GM12875 (cell line): Measurements from ENCODE around the gene ANXA4.
A peak's percentile ranks its signal among the peaks of the same experiment; 100 is the strongest.

ENCODE experiments used
- H3K4me3 ChIP-seq: one replicate; pipeline ENCODE4 v1.5.1; 2011; ENCODE audit warnings: low read depth, low read length, control low read depth
- CTCF ChIP-seq: IDR thresholded peaks from 2 replicates; pipeline ENCODE4 v1.5.1; 2011; ENCODE audit warnings: low read depth, mild to moderate bottlenecking, control low read depth, inconsistent platforms, low read length, moderate library complexity, borderline replicate concordance; ENCODE audit not compliant: insufficient read depth

The ANXA4 gene

GRCh38 chr2:69741229-69741574 lies 732 bp upstream of the ANXA4 start:
- H3K4me3 ChIP-seq: peak overlapping the region; percentile 84
- no peak for TF ChIP-seq CTCF

GRCh38 chr2:69742322-69742952 lies 503 bp downstream of the ANXA4 start:
- no peak for TF ChIP-seq CTCF
- peak overlapping the region; percentile 84 for H3K4me3 ChIP-seq

DNA sequence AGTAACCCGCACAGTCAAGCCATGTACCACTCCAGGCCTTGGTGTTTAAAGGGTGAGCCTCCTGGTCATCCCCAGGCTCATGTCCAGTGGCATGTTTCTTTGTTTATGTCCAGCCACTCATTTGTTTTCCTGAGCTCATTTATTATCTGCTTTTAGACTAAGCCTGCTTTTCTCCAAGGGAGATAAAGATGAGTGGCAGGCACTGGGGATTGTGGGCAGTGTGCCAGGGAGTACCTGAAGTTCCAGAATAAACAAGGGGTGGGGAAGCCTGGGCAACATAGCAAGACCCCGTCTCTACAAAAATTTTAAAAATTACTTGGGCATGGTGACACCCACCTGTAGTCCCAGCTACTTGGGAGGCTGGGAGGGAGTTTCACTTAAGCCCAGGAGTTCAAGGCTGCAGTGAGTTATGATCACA lies 1.9 kb downstream of the ANXA4 start:
- TF ChIP-seq CTCF: no peak
- no peak overlapping the region for H3K4me3 ChIP-seq

GRCh38 chr2:69744456-69744855 lies 2.5 kb downstream of the ANXA4 start:
- no peak for TF ChIP-seq CTCF
- no peak overlapping the region for H3K4me3 ChIP-seq

DNA sequence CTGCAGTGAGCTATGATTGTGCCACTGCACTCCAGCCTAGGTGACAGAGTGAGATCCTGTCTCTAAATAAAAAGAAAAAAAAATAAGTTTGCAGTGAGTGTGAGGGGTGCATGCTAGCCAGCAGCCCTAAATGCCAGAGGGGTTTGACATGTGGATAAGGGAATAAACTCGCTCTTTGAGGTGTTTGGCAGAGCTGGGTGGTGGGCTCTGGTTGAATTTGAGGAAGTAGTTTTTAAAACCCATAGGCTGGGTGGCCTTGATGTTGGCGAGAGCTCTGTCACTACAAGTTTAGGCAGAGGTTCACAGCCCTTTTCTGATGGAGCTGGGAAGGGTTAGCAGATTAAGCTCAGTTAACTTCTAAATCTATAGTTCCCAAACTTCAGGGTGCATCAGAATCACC lies 3.1 kb downstream of the ANXA4 start:
- TF ChIP-seq CTCF: no peak
- no peak overlapping the region for H3K4me3 ChIP-seq

DNA sequence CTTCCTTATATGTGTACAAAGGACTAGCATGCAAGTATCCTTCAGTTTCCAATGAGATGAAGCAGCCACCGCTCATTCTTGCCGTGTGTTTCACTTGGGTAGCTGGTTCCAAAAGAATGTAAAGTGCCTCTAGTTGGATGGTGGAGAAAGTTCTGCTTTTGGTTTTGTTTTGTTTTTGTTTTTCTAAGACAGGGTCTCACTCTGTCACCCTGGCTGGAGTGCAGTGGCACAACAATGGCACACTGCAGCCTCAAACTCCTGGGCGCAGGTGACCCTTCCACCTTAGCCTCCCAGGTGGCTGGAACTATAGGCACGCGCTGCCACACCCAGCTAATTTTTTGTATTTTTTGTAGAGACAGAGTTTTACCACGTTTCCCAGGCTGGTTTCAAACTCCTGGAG lies 8.3 kb downstream of the ANXA4 start:
- TF ChIP-seq CTCF: no peak
- no peak overlapping the region for H3K4me3 ChIP-seq

DNA sequence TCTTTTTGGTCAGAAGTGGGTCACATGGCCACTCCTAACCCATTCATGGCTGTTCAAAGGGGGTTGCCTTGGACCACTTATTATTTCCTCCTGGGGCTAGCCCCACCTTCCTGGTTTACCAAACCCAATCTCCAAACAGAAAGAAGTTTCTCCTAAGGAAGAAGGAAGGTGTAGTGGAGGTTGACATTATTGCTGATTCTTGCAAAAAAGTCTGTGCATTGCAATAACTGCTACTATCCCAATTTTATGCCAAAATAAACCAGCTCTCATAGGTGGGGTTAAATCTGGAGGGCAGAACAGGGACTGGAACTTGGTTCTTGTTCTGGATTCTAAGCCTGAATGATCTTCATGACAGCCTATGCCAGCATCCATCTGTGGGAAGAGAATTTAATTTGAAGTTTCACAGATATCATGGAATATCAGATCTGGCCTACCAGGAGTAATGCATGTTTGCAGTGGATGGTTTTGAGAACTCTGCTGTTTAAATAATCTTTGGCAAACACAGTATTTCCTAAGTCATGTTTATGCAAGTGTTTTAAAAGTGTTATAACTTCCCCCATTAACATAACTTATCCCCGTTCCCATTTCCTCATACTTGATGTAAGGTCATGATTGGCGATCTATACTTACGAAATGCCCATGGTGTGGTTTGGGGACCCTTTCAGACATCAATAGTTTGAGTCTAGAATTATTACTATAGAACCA lies 11.9 kb downstream of the ANXA4 start:
- TF ChIP-seq CTCF: no peak
- no peak overlapping the region for H3K4me3 ChIP-seq
